HCT116 (cell line): Measurements from ENCODE around the gene SUSD3.

Experiments used
- CEBPB ChIP-seq: IDR thresholded peaks from 2 replicates; pipeline ENCODE4 v1.6.1; 2012; ENCODE audit warnings: low read depth
- ELF1 ChIP-seq: IDR thresholded peaks from 2 replicates; pipeline ENCODE4 v1.6.1; 2012; ENCODE audit warnings: low read depth, borderline replicate concordance
- EZH2 ChIP-seq: fragments of 200-600 bp; sonication (generic); IDR thresholded peaks from 2 replicates; pipeline ENCODE4 v1.6.1; 2017; ENCODE audit warnings: antibody characterized with exemption, mixed run types
- EZH2phosphoT487 ChIP-seq: fragments of 200-600 bp; IDR thresholded peaks from 2 replicates; pipeline ENCODE4 v1.6.1; 2018; ENCODE audit warnings: antibody characterized with exemption, borderline replicate concordance
- POLR2A ChIP-seq: IDR thresholded peaks from 2 replicates; pipeline ENCODE4 v1.7.0; 2011; ENCODE audit warnings: borderline replicate concordance; ENCODE audit not compliant: insufficient read depth, insufficient read length; ENCODE audit errors: extremely low read depth
- POLR2AphosphoS5 ChIP-seq: IDR thresholded peaks from 2 replicates; pipeline ENCODE4 v1.6.1; 2011; ENCODE audit warnings: mild to moderate bottlenecking, low read depth, low read length, moderate library complexity
- SP1 ChIP-seq: IDR thresholded peaks from 2 replicates; pipeline ENCODE4 v1.6.1; 2012; ENCODE audit warnings: low read depth
- TCF7L2 ChIP-seq: IDR thresholded peaks from 2 replicates; pipeline ENCODE4 v1.7.0; 2011; ENCODE audit warnings: borderline replicate concordance, inconsistent platforms; ENCODE audit not compliant: insufficient read depth, insufficient read length; ENCODE audit errors: extremely low read depth
- ZFX ChIP-seq: fragments of 450-650 bp; IDR thresholded peaks from 2 replicates; pipeline ENCODE4 v1.6.1; 2017
- ZNF274 ChIP-seq: fragments of 200-500 bp; sonication (Bioruptor generic); IDR thresholded peaks from 2 replicates; pipeline ENCODE4 v1.6.1; 2014; ENCODE audit warnings: mild to moderate bottlenecking, low read depth, low read length, inconsistent platforms
- TF ChIP-seq, protein P1 (sequence below), 3 experiments: fragments of 200-600 bp in 1 of 3; sonication (generic) in 1 of 3; IDR thresholded peaks in 2 of 3; conservative IDR thresholded peaks in 1 of 3; 2 replicates each; pipeline ENCODE4 v1.5.1; 2012 to 2017; ENCODE audit warnings: low read depth in 2 of 3, low read length in 2 of 3, antibody characterized with exemption in 1 of 3, borderline replicate concordance in 1 of 3, control low read depth in 1 of 3, mild to moderate bottlenecking in 1 of 3, mixed read lengths in 1 of 3, mixed run types in 1 of 3, moderate library complexity in 1 of 3; ENCODE audit not compliant: insufficient read depth in 1 of 3
- TF ChIP-seq, protein P2 (sequence below): IDR thresholded peaks from 2 replicates; pipeline ENCODE4 v1.6.1; 2012
- TF ChIP-seq, protein P3 (sequence below): IDR thresholded peaks from 2 replicates; pipeline ENCODE4 v1.6.1; 2012

DNA sequence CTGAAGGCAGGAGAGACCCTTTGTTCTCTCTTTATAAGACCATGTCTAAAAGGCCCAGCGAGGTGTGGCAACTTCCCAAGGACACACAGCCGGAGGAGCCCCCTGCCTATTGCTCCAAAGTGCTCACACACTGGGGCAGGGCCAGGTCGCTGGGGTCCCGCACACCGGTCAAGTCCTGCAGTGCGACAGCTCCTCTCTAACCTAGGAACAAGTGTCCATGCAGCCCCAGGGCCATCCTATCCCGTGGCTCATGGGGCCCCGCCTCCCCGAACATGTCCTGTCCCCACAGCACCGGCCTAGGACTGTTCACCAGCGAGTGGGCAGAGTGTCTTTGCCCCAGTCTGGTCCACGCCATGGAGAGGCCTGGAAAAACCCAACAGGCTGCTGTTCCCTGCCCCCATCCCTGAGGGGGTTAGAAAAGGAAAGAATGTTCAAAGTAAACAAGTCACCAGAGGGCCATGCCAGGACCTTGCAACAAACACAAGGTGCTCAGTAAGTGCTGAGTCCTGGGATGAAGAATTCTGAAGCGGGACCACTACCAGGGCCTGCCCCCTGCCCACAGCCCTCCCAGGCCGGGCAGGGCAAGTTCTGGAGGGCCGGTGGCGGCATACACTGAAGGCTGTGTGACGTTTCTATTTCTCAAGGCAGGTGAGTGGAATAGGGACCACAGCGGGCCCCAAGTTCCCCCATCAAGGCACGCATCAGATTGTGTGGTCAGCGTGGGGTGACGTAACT is 74.6 kb downstream of the SUSD3 start:
- no peak for TF ChIP-seq EZH2phosphoT487
- TF ChIP-seq, protein P1, sequence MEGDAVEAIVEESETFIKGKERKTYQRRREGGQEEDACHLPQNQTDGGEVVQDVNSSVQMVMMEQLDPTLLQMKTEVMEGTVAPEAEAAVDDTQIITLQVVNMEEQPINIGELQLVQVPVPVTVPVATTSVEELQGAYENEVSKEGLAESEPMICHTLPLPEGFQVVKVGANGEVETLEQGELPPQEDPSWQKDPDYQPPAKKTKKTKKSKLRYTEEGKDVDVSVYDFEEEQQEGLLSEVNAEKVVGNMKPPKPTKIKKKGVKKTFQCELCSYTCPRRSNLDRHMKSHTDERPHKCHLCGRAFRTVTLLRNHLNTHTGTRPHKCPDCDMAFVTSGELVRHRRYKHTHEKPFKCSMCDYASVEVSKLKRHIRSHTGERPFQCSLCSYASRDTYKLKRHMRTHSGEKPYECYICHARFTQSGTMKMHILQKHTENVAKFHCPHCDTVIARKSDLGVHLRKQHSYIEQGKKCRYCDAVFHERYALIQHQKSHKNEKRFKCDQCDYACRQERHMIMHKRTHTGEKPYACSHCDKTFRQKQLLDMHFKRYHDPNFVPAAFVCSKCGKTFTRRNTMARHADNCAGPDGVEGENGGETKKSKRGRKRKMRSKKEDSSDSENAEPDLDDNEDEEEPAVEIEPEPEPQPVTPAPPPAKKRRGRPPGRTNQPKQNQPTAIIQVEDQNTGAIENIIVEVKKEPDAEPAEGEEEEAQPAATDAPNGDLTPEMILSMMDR (IDR thresholded peaks at IDR 0.05 in 2 of 3, conservative IDR thresholded peaks at IDR 0.05 in 1 of 3; ENCODE audit: borderline replicate concordance in 1 of 3, insufficient read depth in 1 of 3, low read depth in 2 of 3, low read length in 2 of 3): no peak
- TF ChIP-seq ZFX: no peak
- TF ChIP-seq EZH2: no peak
- no peak for TF ChIP-seq POLR2A
- no peak for TF ChIP-seq SP1
- TF ChIP-seq, protein P2, sequence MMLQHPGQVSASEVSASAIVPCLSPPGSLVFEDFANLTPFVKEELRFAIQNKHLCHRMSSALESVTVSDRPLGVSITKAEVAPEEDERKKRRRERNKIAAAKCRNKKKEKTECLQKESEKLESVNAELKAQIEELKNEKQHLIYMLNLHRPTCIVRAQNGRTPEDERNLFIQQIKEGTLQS: no peak
- TF ChIP-seq, protein P3, sequence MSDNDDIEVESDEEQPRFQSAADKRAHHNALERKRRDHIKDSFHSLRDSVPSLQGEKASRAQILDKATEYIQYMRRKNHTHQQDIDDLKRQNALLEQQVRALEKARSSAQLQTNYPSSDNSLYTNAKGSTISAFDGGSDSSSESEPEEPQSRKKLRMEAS: no peak
- no peak for TF ChIP-seq ZNF274
- TF ChIP-seq ELF1: no peak
- TF ChIP-seq POLR2AphosphoS5: no peak
- no peak for TF ChIP-seq TCF7L2
- no peak for TF ChIP-seq CEBPB
